ENCODE data around the gene NRBF2. TPM values are rescaled to one million over a fixed set of nuclear protein-coding genes. Genes with fewer than 3 reads are reported as not detected.

The NRBF2 gene
- 23.3 and 27.6 TPM in 2 replicates for polyA plus RNA-seq (2011; rRNA removed)
- 6.0 and 6.9 TPM in 2 replicates for polyA plus RNA-seq (2012; cell fraction: cytosol; rRNA removed)
- 2.2 and 2.6 TPM in 2 replicates for polyA plus RNA-seq (2012; cell fraction: nucleus; rRNA removed)
- 16.3 to 16.9 TPM (median 16.6 TPM) in 3 replicates for polyA plus RNA-seq (2017; fragmentation: RNase III; extraction: RNeasy Plus Mini Kit Qiagen cat#74134 plus additional on column Dnase treatment)
- 11.0 and 11.4 TPM in 2 replicates for polyA minus RNA-seq (2011; rRNA and poly(A)+ RNA removed)

DNA sequence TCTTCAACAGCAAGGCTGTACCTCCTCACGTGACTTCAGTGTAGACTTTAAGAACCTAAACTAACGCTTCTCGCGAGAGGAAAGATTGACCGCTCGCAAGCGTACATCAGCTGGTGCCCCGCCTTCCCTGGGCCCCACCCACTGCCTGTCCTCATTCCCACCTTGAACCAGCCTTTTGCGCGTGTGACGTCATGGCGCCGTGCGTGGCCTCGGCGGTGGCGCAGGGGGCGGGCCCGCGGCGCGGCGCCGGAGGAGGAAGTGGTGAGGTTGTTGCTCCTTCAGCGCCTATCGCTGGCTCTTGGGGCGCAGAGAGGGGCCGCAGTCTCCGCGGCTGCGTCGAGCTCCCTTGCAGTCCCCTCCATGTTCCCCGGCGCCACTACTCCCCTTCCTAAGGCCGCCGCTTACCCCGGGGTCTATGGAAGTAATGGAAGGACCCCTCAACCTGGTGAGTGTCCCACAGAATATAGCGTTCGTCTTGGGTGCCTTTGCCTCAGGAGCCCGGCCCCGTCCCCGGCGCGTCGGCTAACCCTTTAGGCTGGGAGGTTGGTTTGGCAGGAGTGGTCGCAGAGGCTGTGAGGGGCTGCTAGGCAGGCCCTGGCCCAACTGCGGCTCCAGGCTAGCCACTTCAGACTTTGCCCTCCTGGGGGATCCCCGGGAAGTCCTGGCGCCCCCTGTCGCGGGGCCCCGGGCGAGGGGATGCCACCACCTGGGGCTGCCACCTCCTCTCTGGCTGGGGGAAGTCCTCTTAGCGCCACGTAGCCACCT lies at the start of gene NRBF2:
Gene NRBF2, plus strand, starts transcription at position 273 of the 765 bp plus-strand sequence. Its CDS starts 143 bp downstream, at position 416.
- 3% methylated on average over 22 of the region's 55 CpGs for WGBS (ENCODE audit: missing lambda C conversion rate)
- ChIA-PET CTCF (interaction anchor here (0.6 to 2.0 kb wide), 9 partner anchors 10 to 696 kb away, joined by 3 to 9 read pairs (median 4); no protein-coding TSS in a partner anchor), POLR2A (interaction anchor here (0.6 to 1.4 kb wide), 12 partner anchors 9 to 700 kb away, joined by 3 to 11 read pairs (median 3); no protein-coding TSS in a partner anchor)
- peaks cover 9% of the 10 kb centered on the region for H3K9me3 ChIP-seq
- peak within 1 kb of the TSS; percentile 82 for H3K4me3 ChIP-seq
- FAIRE-seq (no peak), ATAC-seq (peak; percentile 98 to 99), DNase-seq (ENCODE audit: low read depth in 1 of 2, low spot score in 1 of 2) (peak; percentile 87 to 99)
- H3K27ac ChIP-seq: peak within 1 kb of the TSS; percentile 89 to 93
- peaks cover 9% of the 10 kb centered on the region; the same call in 2 of the 3 replicates for H3K4me1 ChIP-seq
- H3K4me2 ChIP-seq: peak within 1 kb of the TSS; percentile 92
- TF ChIP-seq RAD21 (conservative IDR thresholded peaks at IDR 0.05 in 1 of 2, IDR thresholded peaks at IDR 0.05 in 1 of 2) (no peak), HEYL (CRISPR knock-in tag; IDR thresholded peaks at IDR 0.05) (no peak), RNF2 (IDR thresholded peaks at IDR 0.05; ENCODE audit: borderline replicate concordance, low read depth) (no peak), RARB (CRISPR knock-in tag; IDR thresholded peaks at IDR 0.05) (no peak), JUNB (IDR thresholded peaks at IDR 0.05) (no peak), HDAC2 (IDR thresholded peaks at IDR 0.05) (no peak), RCOR1 (IDR thresholded peaks at IDR 0.05; ENCODE audit: low read depth, low read length) (no peak), EP300 (IDR thresholded peaks at IDR 0.05) (no peak), SMC3 (IDR thresholded peaks at IDR 0.05) (peak; percentile 18; the same call in 1 of the 3 replicates), ZSCAN20 (CRISPR knock-in tag; IDR thresholded peaks at IDR 0.05) (no peak), HOXB5 (CRISPR knock-in tag; IDR thresholded peaks at IDR 0.05) (no peak), EHF (CRISPR knock-in tag; IDR thresholded peaks at IDR 0.05) (no peak), MAFK (IDR thresholded peaks at IDR 0.05; ENCODE audit: partially characterized antibody) (no peak), BHLHE40 (IDR thresholded peaks at IDR 0.05; ENCODE audit: low read depth, low read length) (peak; percentile 59; the same call in 1 of the 2 replicates), POLR2A (IDR thresholded peaks at IDR 0.05; ENCODE audit: low read length) (peak; percentile 96), CBX8 (IDR thresholded peaks at IDR 0.05) (no peak; the same call in 1 of the 2 replicates), FOSB (CRISPR knock-in tag; IDR thresholded peaks at IDR 0.05) (no peak), KDM1A (IDR thresholded peaks at IDR 0.05; ENCODE audit: low read depth) (no peak), ZC3H11A (IDR thresholded peaks at IDR 0.05) (no peak), NFE2L2 (conservative IDR thresholded peaks at IDR 0.05; ENCODE audit: low read length) (no peak), TFCP2L1 (CRISPR knock-in tag; IDR thresholded peaks at IDR 0.05) (no peak), MAZ (IDR thresholded peaks at IDR 0.05; ENCODE audit: borderline replicate concordance, low read depth, low read length) (no peak), GATA3 (IDR thresholded peaks at IDR 0.05; ENCODE audit: borderline replicate concordance) (peak; percentile 59; the same call in 1 of the 2 replicates), EHMT2 (IDR thresholded peaks at IDR 0.05; ENCODE audit: low read depth) (no peak), CHD2 (IDR thresholded peaks at IDR 0.05; ENCODE audit: low read length, partially characterized antibody) (peak; percentile 97)
- TF ChIP-seq, protein P1, sequence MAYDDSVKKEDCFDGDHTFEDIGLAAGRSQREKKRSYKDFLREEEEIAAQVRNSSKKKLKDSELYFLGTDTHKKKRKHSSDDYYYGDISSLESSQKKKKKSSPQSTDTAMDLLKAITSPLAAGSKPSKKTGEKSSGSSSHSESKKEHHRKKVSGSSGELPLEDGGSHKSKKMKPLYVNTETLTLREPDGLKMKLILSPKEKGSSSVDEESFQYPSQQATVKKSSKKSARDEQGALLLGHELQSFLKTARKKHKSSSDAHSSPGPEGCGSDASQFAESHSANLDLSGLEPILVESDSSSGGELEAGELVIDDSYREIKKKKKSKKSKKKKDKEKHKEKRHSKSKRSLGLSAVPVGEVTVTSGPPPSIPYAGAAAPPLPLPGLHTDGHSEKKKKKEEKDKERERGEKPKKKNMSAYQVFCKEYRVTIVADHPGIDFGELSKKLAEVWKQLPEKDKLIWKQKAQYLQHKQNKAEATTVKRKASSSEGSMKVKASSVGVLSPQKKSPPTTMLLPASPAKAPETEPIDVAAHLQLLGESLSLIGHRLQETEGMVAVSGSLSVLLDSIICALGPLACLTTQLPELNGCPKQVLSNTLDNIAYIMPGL (CRISPR knock-in tag; IDR thresholded peaks at IDR 0.05; ENCODE audit: borderline replicate concordance): no peak
- TF ChIP-seq, protein P2, sequence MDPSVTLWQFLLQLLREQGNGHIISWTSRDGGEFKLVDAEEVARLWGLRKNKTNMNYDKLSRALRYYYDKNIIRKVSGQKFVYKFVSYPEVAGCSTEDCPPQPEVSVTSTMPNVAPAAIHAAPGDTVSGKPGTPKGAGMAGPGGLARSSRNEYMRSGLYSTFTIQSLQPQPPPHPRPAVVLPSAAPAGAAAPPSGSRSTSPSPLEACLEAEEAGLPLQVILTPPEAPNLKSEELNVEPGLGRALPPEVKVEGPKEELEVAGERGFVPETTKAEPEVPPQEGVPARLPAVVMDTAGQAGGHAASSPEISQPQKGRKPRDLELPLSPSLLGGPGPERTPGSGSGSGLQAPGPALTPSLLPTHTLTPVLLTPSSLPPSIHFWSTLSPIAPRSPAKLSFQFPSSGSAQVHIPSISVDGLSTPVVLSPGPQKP (IDR thresholded peaks at IDR 0.05; ENCODE audit: low read depth, low read length): no peak
- TF ChIP-seq, protein P3, sequence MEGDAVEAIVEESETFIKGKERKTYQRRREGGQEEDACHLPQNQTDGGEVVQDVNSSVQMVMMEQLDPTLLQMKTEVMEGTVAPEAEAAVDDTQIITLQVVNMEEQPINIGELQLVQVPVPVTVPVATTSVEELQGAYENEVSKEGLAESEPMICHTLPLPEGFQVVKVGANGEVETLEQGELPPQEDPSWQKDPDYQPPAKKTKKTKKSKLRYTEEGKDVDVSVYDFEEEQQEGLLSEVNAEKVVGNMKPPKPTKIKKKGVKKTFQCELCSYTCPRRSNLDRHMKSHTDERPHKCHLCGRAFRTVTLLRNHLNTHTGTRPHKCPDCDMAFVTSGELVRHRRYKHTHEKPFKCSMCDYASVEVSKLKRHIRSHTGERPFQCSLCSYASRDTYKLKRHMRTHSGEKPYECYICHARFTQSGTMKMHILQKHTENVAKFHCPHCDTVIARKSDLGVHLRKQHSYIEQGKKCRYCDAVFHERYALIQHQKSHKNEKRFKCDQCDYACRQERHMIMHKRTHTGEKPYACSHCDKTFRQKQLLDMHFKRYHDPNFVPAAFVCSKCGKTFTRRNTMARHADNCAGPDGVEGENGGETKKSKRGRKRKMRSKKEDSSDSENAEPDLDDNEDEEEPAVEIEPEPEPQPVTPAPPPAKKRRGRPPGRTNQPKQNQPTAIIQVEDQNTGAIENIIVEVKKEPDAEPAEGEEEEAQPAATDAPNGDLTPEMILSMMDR (IDR thresholded peaks at IDR 0.05): peak; percentile 30
- TF ChIP-seq, protein P4, sequence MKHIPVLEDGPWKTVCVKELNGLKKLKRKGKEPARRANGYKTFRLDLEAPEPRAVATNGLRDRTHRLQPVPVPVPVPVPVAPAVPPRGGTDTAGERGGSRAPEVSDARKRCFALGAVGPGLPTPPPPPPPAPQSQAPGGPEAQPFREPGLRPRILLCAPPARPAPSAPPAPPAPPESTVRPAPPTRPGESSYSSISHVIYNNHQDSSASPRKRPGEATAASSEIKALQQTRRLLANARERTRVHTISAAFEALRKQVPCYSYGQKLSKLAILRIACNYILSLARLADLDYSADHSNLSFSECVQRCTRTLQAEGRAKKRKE (CRISPR knock-in tag; IDR thresholded peaks at IDR 0.05; ENCODE audit: low read depth): no peak
- TF ChIP-seq, protein P5, sequence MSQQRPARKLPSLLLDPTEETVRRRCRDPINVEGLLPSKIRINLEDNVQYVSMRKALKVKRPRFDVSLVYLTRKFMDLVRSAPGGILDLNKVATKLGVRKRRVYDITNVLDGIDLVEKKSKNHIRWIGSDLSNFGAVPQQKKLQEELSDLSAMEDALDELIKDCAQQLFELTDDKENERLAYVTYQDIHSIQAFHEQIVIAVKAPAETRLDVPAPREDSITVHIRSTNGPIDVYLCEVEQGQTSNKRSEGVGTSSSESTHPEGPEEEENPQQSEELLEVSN (IDR thresholded peaks at IDR 0.05; ENCODE audit: borderline replicate concordance, low read depth): peak; percentile 80; the same call in 1 of the 2 replicates
- TF ChIP-seq, protein P6, sequence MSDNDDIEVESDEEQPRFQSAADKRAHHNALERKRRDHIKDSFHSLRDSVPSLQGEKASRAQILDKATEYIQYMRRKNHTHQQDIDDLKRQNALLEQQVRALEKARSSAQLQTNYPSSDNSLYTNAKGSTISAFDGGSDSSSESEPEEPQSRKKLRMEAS (IDR thresholded peaks at IDR 0.05): peak; percentile 91
- TF ChIP-seq, protein P7, sequence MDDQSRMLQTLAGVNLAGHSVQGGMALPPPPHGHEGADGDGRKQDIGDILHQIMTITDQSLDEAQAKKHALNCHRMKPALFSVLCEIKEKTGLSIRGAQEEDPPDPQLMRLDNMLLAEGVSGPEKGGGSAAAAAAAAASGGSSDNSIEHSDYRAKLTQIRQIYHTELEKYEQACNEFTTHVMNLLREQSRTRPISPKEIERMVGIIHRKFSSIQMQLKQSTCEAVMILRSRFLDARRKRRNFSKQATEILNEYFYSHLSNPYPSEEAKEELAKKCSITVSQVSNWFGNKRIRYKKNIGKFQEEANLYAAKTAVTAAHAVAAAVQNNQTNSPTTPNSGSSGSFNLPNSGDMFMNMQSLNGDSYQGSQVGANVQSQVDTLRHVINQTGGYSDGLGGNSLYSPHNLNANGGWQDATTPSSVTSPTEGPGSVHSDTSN (IDR thresholded peaks at IDR 0.05): peak; percentile 48; the same call in 1 of the 2 replicates
- TF ChIP-seq, protein P8, sequence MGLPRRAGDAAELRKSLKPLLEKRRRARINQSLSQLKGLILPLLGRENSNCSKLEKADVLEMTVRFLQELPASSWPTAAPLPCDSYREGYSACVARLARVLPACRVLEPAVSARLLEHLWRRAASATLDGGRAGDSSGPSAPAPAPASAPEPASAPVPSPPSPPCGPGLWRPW (IDR thresholded peaks at IDR 0.05): no peak
